Right lobe of liver (tissue), 4 donors: ENCODE measurements around the gene MRPL44.

Source experiments
- POLR2A ChIP-seq: fragments of 450-650 bp; IDR thresholded peaks from one replicate; pipeline ENCODE4 v1.6.1; 2017; ENCODE audit warnings: antibody characterized with exemption, mild to moderate bottlenecking
- TF ChIP-seq, protein P1 (sequence below), 4 donors: fragments of 200-600 bp in 3 of 4; fragments of 450-650 bp in 1 of 4; IDR thresholded peaks; one replicate each; pipeline versions ENCODE4 v1.5.1 to v1.8.0; 2016 to 2022; ENCODE audit warnings: antibody characterized with exemption in 4 of 4, mild to moderate bottlenecking in 2 of 4
- donor health status: DM: no; HTN: no; CAD: no.
- donor health status: DM: no; HTN: no; CAD: no.
- donor health status: DM: no; HTN: yes; CAD: no.

DNA sequence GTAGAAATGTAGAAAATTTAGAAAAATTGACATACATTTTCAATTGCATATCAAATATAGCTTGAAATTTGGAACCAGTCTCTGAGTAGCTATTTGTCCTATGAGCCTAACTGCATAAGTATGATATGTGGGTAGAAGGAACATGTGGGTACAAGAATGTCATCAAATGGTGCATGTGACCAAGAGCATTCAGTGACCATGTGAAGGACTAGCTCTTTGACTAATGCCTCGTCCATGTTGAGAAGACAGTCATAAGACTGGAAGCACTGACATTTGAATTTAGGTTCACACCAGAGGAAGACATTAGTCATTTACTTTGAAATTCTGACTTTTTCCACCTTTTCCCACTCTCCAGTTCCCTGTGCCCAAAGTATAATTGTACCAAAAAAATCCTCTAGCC lies 12.6 kb downstream of the MRPL44 start:
- TF ChIP-seq POLR2A: no peak
- TF ChIP-seq, protein P1, sequence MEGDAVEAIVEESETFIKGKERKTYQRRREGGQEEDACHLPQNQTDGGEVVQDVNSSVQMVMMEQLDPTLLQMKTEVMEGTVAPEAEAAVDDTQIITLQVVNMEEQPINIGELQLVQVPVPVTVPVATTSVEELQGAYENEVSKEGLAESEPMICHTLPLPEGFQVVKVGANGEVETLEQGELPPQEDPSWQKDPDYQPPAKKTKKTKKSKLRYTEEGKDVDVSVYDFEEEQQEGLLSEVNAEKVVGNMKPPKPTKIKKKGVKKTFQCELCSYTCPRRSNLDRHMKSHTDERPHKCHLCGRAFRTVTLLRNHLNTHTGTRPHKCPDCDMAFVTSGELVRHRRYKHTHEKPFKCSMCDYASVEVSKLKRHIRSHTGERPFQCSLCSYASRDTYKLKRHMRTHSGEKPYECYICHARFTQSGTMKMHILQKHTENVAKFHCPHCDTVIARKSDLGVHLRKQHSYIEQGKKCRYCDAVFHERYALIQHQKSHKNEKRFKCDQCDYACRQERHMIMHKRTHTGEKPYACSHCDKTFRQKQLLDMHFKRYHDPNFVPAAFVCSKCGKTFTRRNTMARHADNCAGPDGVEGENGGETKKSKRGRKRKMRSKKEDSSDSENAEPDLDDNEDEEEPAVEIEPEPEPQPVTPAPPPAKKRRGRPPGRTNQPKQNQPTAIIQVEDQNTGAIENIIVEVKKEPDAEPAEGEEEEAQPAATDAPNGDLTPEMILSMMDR (IDR thresholded peaks at IDR 0.05): no peak
